IPS-18a (cell line): ENCODE measurements around the gene RNF145.
"Not testable (repeated sequence)": the region's sequence is repeated elsewhere in the genome, so short reads cannot be mapped to it uniquely, and the experiment has no call there.

Experiments used
- H3K27ac ChIP-seq: one replicate; pipeline ENCODE4 v1.5.1; 2013; ENCODE audit warnings: low read length
- H3K27me3 ChIP-seq: one replicate; pipeline ENCODE4 v1.6.1; 2013; ENCODE audit warnings: mild to moderate bottlenecking, low read length; ENCODE audit not compliant: control insufficient read depth, insufficient read depth
- H3K36me3 ChIP-seq: one replicate; pipeline ENCODE4 v1.6.1; 2013; ENCODE audit warnings: low read depth, low read length; ENCODE audit not compliant: control insufficient read depth
- H3K4me1 ChIP-seq: one replicate; pipeline ENCODE4 v1.6.1; 2013; ENCODE audit warnings: low read depth, low read length; ENCODE audit not compliant: control insufficient read depth
- H3K4me3 ChIP-seq: one replicate; pipeline ENCODE4 v1.5.1; 2013; ENCODE audit warnings: low read length
- H3K9ac ChIP-seq: one replicate; pipeline ENCODE4 v1.6.1; 2013; ENCODE audit warnings: mild to moderate bottlenecking, low read length, moderate library complexity
- H3K9me3 ChIP-seq: one replicate; pipeline ENCODE4 v1.6.1; 2013; ENCODE audit warnings: low read depth, low read length; ENCODE audit not compliant: control insufficient read depth

RNF145 gene

DNA sequence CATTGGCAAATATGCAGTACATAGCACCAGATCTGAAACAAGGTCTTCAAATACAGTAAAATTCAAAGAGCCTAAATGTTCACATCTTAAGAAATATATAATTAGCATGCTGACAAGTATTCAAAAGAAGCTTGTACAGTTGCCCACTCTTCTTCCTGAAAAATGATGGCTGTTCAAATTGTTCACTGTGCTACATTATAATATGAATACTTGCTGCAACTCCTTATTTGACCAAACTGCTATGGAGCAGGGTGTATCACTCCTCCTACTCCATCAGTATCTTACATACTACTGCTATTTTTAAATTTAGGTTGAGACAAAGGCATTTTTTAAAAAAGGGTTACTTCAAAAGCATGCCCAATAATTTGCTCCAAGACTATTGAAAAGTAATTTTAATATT lies 39.3 kb downstream of the RNF145 start:
- Histone ChIP-seq H3K27me3 (no peaks in the 10 kb centered on the region), H3K4me1 (no peaks in the 10 kb centered on the region), H3K27ac (no peak overlapping the region), H3K4me3 (no peak overlapping the region), H3K9ac (no peak overlapping the region), H3K9me3 (no peaks in the 10 kb centered on the region), H3K36me3 (peaks cover 4% of the 10 kb centered on the region)

DNA sequence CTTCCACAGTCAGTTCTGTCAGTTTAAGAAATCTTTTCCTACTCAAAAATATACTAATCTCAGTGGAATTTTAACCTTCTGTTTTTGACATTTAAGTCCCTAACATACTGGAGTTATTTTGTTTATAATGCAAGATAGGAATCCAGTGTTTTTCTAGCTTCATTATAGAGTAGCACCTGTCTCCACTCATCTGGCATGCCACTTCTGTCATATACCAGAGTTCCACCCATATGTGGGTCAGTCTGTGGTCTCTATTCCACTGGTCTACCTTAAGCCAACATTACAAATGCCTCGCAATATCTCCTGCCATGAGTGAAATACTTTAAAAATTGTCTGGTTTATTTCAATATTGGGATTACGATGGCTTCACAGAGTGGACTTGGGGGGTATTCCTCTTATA lies 42.9 kb downstream of the RNF145 start:
- H3K36me3 ChIP-seq = peaks cover 4% of the 10 kb centered on the region
- no peaks in the 10 kb centered on the region for H3K4me1 ChIP-seq
- H3K27me3 ChIP-seq = no peaks in the 10 kb centered on the region
- H3K27ac ChIP-seq = no peak overlapping the region
- no peak overlapping the region for H3K4me3 ChIP-seq
- no peak overlapping the region for H3K9ac ChIP-seq
- no peaks in the 10 kb centered on the region for H3K9me3 ChIP-seq

DNA sequence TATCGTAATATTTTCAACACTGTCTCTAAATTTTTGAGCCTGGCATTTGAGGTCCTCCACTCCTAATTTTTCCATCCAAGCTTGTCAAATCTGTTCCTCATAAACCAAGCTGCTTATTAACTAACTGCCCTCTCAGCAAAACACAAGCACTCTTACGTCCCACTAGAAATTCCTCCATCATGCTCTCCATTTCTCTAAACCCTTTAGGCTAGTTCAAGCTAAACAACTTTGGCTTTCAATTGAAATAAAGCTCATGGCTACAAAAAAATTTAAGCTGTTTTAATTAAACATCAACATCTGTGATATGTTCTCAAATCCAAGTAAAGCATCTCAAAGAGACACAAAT lies 45.7 kb downstream of the RNF145 start:
- Histone ChIP-seq H3K9me3 (no peaks in the 10 kb centered on the region), H3K27me3 (no peaks in the 10 kb centered on the region), H3K27ac (no peak overlapping the region), H3K36me3 (peaks cover 25% of the 10 kb centered on the region), H3K4me1 (no peaks in the 10 kb centered on the region), H3K9ac (no peak overlapping the region), H3K4me3 (no peak overlapping the region)

DNA sequence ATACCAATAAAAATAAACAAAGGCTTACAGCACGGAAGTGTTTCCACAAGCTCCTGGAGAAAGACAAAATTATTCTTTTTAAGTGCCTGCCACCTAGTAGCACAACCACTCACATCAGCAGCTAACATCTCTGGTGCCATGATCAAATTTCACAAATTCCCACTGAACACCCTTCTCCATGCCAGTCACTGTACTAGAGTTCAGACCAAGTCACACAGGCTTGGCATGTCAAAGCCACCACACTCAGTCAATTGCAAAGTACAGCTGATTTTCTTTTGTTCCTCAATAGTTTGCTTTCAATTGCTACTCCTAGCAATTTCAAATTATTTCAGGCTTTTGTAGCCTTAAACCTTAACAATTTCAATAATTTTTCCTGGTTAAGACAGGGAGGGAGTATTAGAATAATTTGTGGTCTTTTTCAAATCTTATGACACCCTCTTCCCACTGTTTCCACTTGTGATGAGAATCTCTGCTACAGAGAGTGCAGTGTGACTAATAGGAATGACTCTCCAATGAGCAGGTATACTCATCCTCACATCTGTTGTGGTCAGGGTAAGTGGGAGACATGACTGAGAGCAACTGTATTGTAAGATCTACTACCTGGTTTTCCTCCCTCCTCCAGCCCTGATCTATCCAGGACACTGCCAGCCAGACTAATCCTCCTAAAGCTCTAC lies 46.2 kb downstream of the RNF145 start:
- H3K9me3 ChIP-seq = no peaks in the 10 kb centered on the region
- H3K9ac ChIP-seq = no peak overlapping the region
- no peaks in the 10 kb centered on the region for H3K27me3 ChIP-seq
- H3K4me3 ChIP-seq = no peak overlapping the region
- no peaks in the 10 kb centered on the region for H3K4me1 ChIP-seq
- H3K36me3 ChIP-seq = peaks cover 30% of the 10 kb centered on the region
- H3K27ac ChIP-seq = no peak overlapping the region

- Histone ChIP-seq H3K4me1 (no peaks in the 10 kb centered on the region), H3K36me3 (peaks cover 36% of the 10 kb centered on the region), H3K4me3 (no peak overlapping the region), H3K9me3 (no peaks in the 10 kb centered on the region), H3K9ac (no peak overlapping the region), H3K27ac (no peak overlapping the region), H3K27me3 (no peaks in the 10 kb centered on the region)
Measured at GRCh38 chr5:159161361-159162214, 47.8 kb downstream of the RNF145 start.

DNA sequence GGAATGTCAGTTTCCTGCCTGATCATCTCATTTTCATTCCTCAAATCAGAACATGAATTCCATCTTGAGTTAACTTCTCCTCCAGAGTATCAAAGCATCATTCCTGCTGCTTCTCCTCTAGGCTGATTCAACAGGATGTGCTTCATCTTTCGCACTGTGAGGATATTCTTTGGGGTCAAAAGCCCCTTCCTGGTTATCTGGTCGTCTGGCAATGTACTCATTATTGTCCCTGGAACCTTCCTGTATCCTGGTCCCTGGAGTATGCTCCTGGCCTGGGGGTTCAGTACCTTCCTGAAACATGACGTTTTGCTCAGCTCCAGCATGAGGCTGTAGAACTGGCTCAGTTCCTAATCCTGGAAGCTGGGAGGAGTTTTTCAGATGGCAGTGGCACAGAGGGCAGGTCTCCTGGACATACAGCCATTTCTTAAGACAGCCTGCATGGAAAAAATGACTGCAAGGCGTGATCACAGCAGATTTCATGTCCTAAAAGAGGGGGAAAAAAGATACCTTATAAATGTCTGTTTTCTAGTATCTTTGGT lies 50.7 kb downstream of the RNF145 start:
- H3K4me3 ChIP-seq, H3K27me3 ChIP-seq, H3K27ac ChIP-seq, H3K9ac ChIP-seq, H3K4me1 ChIP-seq, H3K9me3 ChIP-seq: not testable (repeated sequence)
- peaks cover 32% of the 10 kb centered on the region for H3K36me3 ChIP-seq

DNA sequence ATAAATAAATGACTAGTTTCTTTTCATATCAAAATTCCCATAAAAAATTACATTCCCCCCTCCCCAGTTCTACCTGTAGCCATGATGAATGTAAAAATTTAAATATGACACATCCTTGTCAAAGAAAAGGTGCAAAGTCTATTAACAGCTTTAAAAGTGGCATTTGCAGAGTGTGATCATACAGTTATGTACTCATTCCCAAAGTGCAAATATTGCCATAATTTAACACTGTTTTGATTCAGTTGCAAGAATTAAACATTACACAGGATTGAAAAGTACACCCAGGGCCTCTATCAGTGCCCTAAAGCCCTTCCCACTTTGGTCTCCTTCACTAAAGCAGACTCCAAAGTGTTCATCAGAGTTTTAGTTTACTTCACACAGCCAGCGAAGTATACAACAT lies 51.8 kb downstream of the RNF145 start:
- no peak overlapping the region for H3K27ac ChIP-seq
- H3K4me3 ChIP-seq = no peak overlapping the region
- H3K9me3 ChIP-seq = no peaks in the 10 kb centered on the region
- no peak overlapping the region for H3K9ac ChIP-seq
- H3K36me3 ChIP-seq = peaks cover 32% of the 10 kb centered on the region
- H3K4me1 ChIP-seq = no peaks in the 10 kb centered on the region
- H3K27me3 ChIP-seq = no peaks in the 10 kb centered on the region

- Histone ChIP-seq H3K27me3 (no peaks in the 10 kb centered on the region), H3K4me3 (no peak overlapping the region), H3K36me3 (peaks cover 32% of the 10 kb centered on the region), H3K4me1 (no peaks in the 10 kb centered on the region), H3K27ac (no peak overlapping the region), H3K9ac (no peak overlapping the region), H3K9me3 (no peaks in the 10 kb centered on the region)
Measured at GRCh38 chr5:159156426-159157238, 52.7 kb downstream of the RNF145 start.

- no peaks in the 10 kb centered on the region for H3K9me3 ChIP-seq
- peaks cover 27% of the 10 kb centered on the region for H3K36me3 ChIP-seq
- H3K4me3 ChIP-seq = no peak overlapping the region
- no peak overlapping the region for H3K9ac ChIP-seq
- no peaks in the 10 kb centered on the region for H3K27me3 ChIP-seq
- H3K4me1 ChIP-seq = no peaks in the 10 kb centered on the region
- H3K27ac ChIP-seq = no peak overlapping the region
Measured at GRCh38 chr5:159155960-159156359, 53.4 kb downstream of the RNF145 start.

DNA sequence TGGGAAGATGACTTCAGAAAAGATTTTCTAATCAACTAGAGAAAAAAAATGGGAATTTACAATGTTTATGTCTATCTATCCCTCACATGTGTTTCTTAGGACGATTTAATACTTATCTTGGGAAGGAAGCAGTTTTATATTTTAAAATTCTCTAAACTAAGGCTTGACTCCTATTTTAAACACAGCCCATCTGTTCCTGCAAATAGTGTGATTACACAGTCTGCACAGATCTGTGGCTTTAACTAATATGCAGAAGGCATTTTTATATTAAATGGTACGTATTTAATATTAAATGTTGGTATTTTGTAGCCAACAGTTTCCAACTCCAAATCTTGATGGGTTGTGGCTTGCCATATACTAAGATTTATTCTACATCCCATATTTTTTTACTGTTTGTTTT lies 56.5 kb downstream of the RNF145 start:
- H3K27me3 ChIP-seq = no peaks in the 10 kb centered on the region
- H3K4me1 ChIP-seq = no peaks in the 10 kb centered on the region
- no peak overlapping the region for H3K4me3 ChIP-seq
- no peaks in the 10 kb centered on the region for H3K9me3 ChIP-seq
- H3K36me3 ChIP-seq = peaks cover 3% of the 10 kb centered on the region
- H3K9ac ChIP-seq = no peak overlapping the region
- no peak overlapping the region for H3K27ac ChIP-seq

GRCh38 chr5:159149085-159149484 lies 60.3 kb downstream of the RNF145 start:
- no peaks in the 10 kb centered on the region for H3K9me3 ChIP-seq
- no peaks in the 10 kb centered on the region for H3K27me3 ChIP-seq
- no peak overlapping the region for H3K9ac ChIP-seq
- H3K4me3 ChIP-seq = no peak overlapping the region
- no peaks in the 10 kb centered on the region for H3K4me1 ChIP-seq
- H3K36me3 ChIP-seq = no peaks in the 10 kb centered on the region
- no peak overlapping the region for H3K27ac ChIP-seq
